Stimulated activated CD8-positive, alpha-beta memory T cell treated with anti-CD3 and anti-CD28 coated beads, Interleukin-7, amount 100 ng/mL, for 48 hours (primary cell): ENCODE data around the gene SLX4.
"Not testable (repeated sequence)": the region's sequence is repeated elsewhere in the genome, so short reads cannot be mapped to it uniquely, and the experiment has no call there.

Experiments used
- DNase-seq, 2 donors: peaks; one replicate each; pipeline ENCODE4 v3.0.0-alpha.2; 2020; ENCODE audit warnings: low read depth in 1 of 2; ENCODE audit errors: extremely low read depth in 1 of 2

The SLX4 gene

GRCh38 chr16:3642397-3643094 is 31.1 kb upstream of the SLX4 start:
- DNase-seq = no peak

- no peak for DNase-seq
Measured at GRCh38 chr16:3641801-3642396, 30.5 kb upstream of the SLX4 start.

GRCh38 chr16:3640632-3641501 is 29.5 kb upstream of the SLX4 start:
- no peak for DNase-seq

- DNase-seq = no peak
Measured at GRCh38 chr16:3640207-3640606, 28.8 kb upstream of the SLX4 start.

DNA sequence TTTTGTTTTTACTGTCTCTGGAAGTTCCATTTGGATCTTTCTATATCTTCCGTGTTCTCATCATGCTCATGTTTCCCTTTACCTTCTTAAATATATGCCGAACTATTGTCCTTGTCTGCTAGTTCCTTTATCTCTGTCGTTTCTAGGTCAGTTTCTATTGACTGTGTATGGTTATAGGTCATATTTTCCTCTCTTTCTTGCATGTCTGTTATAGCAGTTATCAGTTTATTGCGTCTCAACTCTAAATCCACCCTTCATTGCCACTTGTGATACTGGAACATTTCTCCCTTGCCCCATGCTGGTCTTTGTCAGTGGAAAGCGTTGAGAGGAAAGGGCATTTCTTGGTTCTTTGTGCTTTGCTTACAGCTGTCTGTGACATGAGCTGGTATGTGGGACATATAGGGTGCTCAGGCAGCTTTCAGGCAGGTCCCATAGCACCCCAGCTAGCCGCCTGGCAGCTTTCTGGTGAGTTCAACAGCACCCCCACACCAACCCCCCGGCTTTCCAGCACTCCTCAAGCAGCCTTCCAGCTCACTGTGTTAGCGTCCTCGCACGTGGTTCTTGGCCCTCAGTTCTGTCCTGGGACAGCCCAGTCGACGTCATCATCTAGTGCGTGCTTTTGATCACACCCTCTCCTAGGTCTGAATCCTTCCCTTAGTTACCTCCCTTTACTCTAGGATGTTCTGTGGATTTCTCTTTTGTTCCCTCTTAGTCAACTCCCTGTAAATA is 27.7 kb upstream of the SLX4 start:
- DNase-seq = no peak

DNA sequence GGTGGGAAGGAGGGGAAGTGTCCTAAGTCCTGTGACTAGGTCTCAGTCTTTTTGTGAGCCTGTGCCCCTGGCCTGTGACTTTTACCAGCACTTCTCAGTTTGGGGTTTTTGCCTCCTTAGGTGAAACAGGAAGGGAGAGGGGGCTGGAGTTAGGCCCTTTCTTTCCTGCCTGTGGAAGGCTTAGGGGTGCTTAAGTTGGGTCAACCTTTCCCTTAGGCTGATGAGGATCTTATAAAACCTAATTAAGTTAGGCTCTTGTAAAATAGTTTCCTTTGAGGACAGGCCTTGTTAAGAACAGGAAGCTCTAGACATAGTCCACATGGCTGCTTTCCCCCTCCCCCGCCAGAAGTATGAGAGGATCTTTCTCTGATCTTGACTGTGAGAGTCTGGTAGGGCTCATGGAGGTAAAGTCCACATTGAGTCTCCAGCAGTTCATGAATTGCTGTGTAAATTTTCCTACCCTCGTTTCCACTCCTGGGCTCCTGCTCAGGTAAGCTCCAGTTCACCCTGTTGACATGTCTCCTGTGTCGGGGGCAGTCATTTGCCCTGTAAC is 26.0 kb upstream of the SLX4 start:
- peak in 1 of 2 donors; percentile 5 for DNase-seq

GRCh38 chr16:3625911-3626732 is 14.7 kb upstream of the SLX4 start:
- no peak for DNase-seq

GRCh38 chr16:3625331-3625730 is 13.9 kb upstream of the SLX4 start:
- DNase-seq = no peak

- DNase-seq = no peak
Measured at GRCh38 chr16:3623642-3624041, 12.2 kb upstream of the SLX4 start.

- DNase-seq = no peak
Measured at GRCh38 chr16:3618769-3619141, 7.3 kb upstream of the SLX4 start.

DNA sequence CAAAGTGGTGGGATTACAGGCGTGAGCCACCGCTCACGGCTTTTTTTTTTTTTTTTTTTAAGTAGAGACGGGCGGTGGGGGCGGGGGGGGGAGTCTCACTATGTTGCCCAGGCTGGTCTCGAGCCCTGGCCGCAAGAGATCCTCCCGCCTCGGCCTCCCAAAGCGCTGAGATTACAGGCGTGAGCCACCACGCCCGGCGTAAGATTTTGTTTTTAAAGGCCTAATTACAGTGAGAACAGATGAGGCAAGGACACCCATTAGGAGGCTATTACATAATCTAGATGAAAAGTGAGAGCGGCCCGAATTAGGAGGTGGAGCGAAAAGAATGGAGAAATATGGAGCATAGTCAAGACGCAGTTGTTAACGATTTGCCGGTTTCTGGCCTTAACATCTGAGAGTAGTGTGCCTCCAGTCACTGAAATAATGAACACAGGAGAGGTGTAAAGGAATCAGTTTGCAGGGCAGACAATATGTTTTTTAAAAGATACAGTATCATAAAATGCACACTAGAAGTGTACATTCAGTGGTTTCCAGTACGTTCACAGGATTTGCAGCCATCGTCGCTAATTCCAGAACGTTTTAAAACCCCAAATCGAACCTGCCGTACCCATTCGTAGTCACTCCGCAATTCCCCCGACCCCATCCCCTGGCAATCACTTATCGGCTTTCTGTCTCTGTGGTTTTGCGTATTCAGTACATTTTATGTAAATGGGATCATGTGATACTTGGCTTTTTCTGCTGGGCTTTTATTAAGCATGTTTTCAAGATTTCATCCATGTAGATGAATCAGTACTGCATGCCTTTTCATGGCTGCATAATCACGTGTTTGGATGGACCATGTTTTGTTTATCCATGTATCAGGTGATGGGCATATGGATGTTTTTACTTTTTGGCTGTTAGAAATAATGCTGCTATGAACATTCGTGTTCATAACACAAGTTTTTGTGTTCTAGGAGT is 1.4 kb upstream of the SLX4 start:
- DNase-seq = no peak

- DNase-seq = no peak
Measured at GRCh38 chr16:3610698-3611145, 684 bp downstream of the SLX4 start.

- no peak for DNase-seq
Measured at GRCh38 chr16:3609895-3610697, 1.3 kb downstream of the SLX4 start.

DNA sequence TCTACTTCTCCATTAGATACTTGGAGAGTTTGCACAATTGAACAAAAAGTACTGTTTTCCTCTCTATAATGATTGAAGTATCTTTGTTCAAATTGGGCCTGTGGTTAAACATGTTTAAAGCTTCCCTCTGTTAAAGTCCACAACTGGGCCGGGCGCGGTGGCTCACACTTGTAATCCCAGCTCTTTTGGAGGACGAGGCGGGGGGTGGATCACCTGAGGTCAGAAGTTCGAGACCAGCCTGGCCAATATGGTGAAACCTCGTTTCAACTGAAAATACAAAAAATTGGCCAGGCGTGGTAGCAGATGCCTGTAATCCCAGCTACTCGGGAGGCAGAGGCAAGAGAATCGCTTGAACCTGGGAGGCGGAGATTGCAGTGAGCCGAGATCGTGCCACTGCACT is 2.4 kb downstream of the SLX4 start:
- not testable (repeated sequence) for DNase-seq

DNA sequence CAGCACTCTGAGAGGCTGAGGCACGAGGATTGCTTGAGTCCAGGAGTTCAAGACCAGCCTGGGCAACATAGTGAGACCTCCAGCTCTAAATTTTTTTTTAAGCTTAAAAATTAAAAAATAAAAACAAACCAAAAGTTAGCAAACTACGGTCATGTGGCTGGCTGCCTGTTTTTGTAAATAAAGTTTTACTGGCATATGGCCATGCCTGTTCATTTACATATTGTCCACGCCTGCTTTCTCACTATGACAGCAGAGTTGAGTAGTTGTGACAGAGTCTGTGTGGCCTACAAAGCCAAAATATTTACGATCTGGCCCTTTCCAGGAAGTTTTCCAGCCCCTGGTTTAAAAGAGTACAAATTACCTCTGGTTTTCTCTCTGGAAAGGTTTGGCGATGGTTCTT is 3.3 kb downstream of the SLX4 start:
- DNase-seq = no peak

DNA sequence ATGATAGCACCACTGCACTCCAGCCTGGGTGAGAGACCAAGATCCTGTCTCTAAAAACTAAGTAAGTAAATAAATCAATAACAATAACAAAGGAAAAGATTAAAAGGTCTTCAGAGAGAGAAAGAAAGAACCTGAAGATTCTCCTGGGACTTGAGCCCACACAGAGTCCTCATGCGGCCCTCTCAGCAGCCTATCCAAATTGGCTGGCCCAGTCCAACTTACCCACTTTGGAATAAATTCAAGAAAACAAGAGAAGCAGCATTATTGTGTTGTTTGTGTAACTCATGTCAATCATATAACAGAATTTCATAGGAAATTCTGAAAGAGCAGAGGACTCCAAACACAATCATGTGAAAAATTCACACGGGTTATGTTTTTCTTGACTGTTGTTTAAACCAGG is 3.8 kb downstream of the SLX4 start:
- no peak for DNase-seq

GRCh38 chr16:3607161-3607560 is 4.2 kb downstream of the SLX4 start:
- no peak for DNase-seq

GRCh38 chr16:3606441-3606840 is 5.0 kb downstream of the SLX4 start:
- DNase-seq = no peak
